Measurements from ENCODE around the gene KLHDC8A.
A peak's percentile ranks its signal among the peaks of the same experiment; 100 is the strongest.
"Not testable (repeated sequence)": the region's sequence is repeated elsewhere in the genome, so short reads cannot be mapped to it uniquely, and the experiment has no call there.

The KLHDC8A gene

GRCh38 chr1:205356440-205357139 lies at the start of gene KLHDC8A:
TSS of gene KLHDC8A (minus strand) at chr1:205356922. CDS start at chr1:205343604, 13,318 bp downstream.
- Histone ChIP-seq H3K4me3 (IDR thresholded peaks at IDR 0.05; ENCODE audit: insufficient read depth, low read depth, low read length) (no peak within 1 kb of the TSS), H3K27ac (no peak within 1 kb of the TSS), H3K79me2 (ENCODE audit: insufficient read depth, low read depth) (no peaks in the 10 kb centered on the region), H3K27me3 (ENCODE audit: insufficient read depth, low read depth) (0 out of 2 replicates have a peak, but pooled peaks cover 3% of the 10 kb centered on the region), H3K36me3 (ENCODE audit: insufficient read depth) (no peaks in the 10 kb centered on the region), H3K4me1 (ENCODE audit: low read depth, poor library complexity, severe bottlenecking) (no peaks in the 10 kb centered on the region), H4K20me1 (ENCODE audit: insufficient read depth) (no peaks in the 10 kb centered on the region), H3K4me2 (no peak within 1 kb of the TSS), H2AFZ (ENCODE audit: low read depth) (no peak within 1 kb of the TSS), H3K9ac (no peak within 1 kb of the TSS)
- TF ChIP-seq, protein P1, sequence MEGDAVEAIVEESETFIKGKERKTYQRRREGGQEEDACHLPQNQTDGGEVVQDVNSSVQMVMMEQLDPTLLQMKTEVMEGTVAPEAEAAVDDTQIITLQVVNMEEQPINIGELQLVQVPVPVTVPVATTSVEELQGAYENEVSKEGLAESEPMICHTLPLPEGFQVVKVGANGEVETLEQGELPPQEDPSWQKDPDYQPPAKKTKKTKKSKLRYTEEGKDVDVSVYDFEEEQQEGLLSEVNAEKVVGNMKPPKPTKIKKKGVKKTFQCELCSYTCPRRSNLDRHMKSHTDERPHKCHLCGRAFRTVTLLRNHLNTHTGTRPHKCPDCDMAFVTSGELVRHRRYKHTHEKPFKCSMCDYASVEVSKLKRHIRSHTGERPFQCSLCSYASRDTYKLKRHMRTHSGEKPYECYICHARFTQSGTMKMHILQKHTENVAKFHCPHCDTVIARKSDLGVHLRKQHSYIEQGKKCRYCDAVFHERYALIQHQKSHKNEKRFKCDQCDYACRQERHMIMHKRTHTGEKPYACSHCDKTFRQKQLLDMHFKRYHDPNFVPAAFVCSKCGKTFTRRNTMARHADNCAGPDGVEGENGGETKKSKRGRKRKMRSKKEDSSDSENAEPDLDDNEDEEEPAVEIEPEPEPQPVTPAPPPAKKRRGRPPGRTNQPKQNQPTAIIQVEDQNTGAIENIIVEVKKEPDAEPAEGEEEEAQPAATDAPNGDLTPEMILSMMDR (conservative IDR thresholded peaks at IDR 0.05; ENCODE audit: low read depth, low read length) = no peak

- not testable (repeated sequence) for H2AFZ ChIP-seq (ENCODE audit: low read depth); H3K9ac ChIP-seq; H3K27ac ChIP-seq; H3K4me3 ChIP-seq (IDR thresholded peaks at IDR 0.05; ENCODE audit: insufficient read depth, low read depth, low read length); H3K79me2 ChIP-seq (ENCODE audit: insufficient read depth, low read depth); H3K36me3 ChIP-seq (ENCODE audit: insufficient read depth); H4K20me1 ChIP-seq (ENCODE audit: insufficient read depth); H3K27me3 ChIP-seq (ENCODE audit: insufficient read depth, low read depth); H3K4me2 ChIP-seq; H3K4me1 ChIP-seq (ENCODE audit: low read depth, poor library complexity, severe bottlenecking)
These were observed 49.5 kb upstream of the KLHDC8A start for GRCh38 chr1:205406252-205406651.

DNA sequence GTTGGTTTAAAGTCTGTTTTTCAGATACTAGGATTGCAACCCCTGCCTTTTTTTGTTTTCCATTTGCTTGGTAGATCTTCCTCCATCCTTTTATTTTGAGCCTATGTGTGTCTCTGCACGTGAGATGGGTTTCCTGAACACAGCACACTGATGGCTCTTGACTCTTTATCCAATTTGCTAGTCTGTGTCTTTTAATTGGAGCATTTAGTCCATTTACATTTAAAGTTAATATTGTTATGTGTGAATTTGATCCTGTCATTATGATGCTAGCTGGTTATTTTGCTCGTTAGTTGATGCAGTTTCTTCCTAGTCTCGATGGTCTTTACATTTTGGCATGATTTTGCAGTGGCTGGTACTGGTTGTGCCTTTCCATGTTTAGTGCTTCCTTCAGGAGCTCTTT lies 47.8 kb upstream of the KLHDC8A start:
- not testable (repeated sequence) for H3K4me3 ChIP-seq (IDR thresholded peaks at IDR 0.05; ENCODE audit: insufficient read depth, low read depth, low read length); H2AFZ ChIP-seq (ENCODE audit: low read depth); H3K27ac ChIP-seq

DNA sequence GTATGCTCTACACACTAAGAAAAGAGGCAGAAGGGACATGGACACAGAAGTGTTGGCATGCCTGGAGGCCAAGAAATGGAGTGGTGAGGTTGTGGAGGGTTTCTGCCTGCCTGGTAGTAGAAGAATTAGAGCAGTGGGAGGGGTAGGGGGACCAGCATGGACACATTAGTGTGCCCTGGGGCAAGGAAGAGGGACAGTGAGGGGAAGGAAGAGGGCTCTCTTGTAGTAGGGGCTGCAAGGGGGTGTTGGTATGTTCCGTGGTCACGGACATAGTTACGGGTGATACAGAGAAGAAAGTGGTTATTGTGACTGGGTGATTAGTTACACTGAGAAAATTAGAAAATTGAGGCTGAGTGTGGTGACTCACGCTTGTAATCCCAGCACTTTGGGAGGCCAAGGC lies 41.9 kb upstream of the KLHDC8A start:
- Histone ChIP-seq H3K4me1 (ENCODE audit: low read depth, poor library complexity, severe bottlenecking) (no peaks in the 10 kb centered on the region), H3K36me3 (ENCODE audit: insufficient read depth) (no peaks in the 10 kb centered on the region), H3K27ac (no peak overlapping the region), H3K9ac (no peak overlapping the region), H3K4me3 (IDR thresholded peaks at IDR 0.05; ENCODE audit: insufficient read depth, low read depth, low read length) (no peak overlapping the region), H2AFZ (ENCODE audit: low read depth) (no peak overlapping the region), H3K79me2 (ENCODE audit: insufficient read depth, low read depth) (no peaks in the 10 kb centered on the region), H3K4me2 (no peak overlapping the region), H4K20me1 (ENCODE audit: insufficient read depth) (no peaks in the 10 kb centered on the region), H3K27me3 (ENCODE audit: insufficient read depth, low read depth) (no peaks in the 10 kb centered on the region)
- TF ChIP-seq, protein P1 (conservative IDR thresholded peaks at IDR 0.05; ENCODE audit: low read depth, low read length) = no peak

More for the DNA sequence above, 47.8 kb upstream of the KLHDC8A start:
- H3K27me3 ChIP-seq (ENCODE audit: insufficient read depth, low read depth); H4K20me1 ChIP-seq (ENCODE audit: insufficient read depth); H3K4me2 ChIP-seq; H3K4me1 ChIP-seq (ENCODE audit: low read depth, poor library complexity, severe bottlenecking); H3K36me3 ChIP-seq (ENCODE audit: insufficient read depth); H3K9ac ChIP-seq; H3K79me2 ChIP-seq (ENCODE audit: insufficient read depth, low read depth): not testable (repeated sequence)

DNA sequence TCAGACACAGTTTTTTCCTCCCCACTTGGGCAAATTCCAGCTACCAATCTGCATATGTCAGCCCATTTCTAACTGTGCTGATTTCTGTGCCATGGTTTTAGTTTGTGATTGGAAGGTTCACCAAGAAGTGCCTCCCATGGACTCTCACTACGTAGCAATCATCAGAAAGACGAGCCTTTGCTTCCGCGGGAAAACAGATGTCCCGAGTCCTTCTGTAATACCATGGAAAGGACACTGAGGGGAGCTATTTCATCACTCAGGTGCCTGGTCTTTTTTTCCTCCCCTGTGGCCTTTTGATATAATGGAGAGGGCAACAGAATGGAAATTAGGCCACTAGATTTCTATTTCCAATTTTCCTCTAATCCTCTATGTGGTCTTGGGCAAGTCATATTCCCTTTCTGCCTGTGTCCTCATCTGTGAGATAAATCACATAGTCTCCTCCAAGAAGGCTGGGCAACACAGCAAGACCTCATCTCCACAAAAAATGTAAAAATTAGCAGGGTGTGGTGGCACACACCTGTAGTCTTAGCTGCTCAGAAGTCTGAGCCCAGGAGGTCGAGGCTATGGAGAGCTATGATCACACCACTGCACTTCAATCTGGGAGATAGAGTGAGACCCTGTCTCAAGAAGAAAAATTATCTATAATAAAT lies 40.4 kb upstream of the KLHDC8A start:
- H3K4me3 ChIP-seq (IDR thresholded peaks at IDR 0.05; ENCODE audit: insufficient read depth, low read depth, low read length) = no peak overlapping the region
- H3K27me3 ChIP-seq (ENCODE audit: insufficient read depth, low read depth) = no peaks in the 10 kb centered on the region
- TF ChIP-seq, protein P1 (conservative IDR thresholded peaks at IDR 0.05; ENCODE audit: low read depth, low read length) = peak; percentile 96
- H2AFZ ChIP-seq (ENCODE audit: low read depth) = no peak overlapping the region
- H3K4me2 ChIP-seq = no peak overlapping the region
- no peak overlapping the region for H3K9ac ChIP-seq
- no peaks in the 10 kb centered on the region for H3K36me3 ChIP-seq (ENCODE audit: insufficient read depth)
- no peaks in the 10 kb centered on the region for H4K20me1 ChIP-seq (ENCODE audit: insufficient read depth)
- no peak overlapping the region for H3K27ac ChIP-seq
- no peaks in the 10 kb centered on the region for H3K79me2 ChIP-seq (ENCODE audit: insufficient read depth, low read depth)
- no peaks in the 10 kb centered on the region for H3K4me1 ChIP-seq (ENCODE audit: low read depth, poor library complexity, severe bottlenecking)

Data from KMS-11 (cell line).